ENCODE measurements around the gene CSH2. TPM values are rescaled to one million over a fixed set of nuclear protein-coding genes. Genes with fewer than 3 reads are reported as not detected.
A peak's percentile ranks its signal among the peaks of the same experiment; 100 is the strongest.

CSH2 gene
- total and polyA plus RNA-seq, 9 of the 15 experiments (the other 6 are each of a cell fraction or from before 2014, with no cell fraction given) = not detected

DNA sequence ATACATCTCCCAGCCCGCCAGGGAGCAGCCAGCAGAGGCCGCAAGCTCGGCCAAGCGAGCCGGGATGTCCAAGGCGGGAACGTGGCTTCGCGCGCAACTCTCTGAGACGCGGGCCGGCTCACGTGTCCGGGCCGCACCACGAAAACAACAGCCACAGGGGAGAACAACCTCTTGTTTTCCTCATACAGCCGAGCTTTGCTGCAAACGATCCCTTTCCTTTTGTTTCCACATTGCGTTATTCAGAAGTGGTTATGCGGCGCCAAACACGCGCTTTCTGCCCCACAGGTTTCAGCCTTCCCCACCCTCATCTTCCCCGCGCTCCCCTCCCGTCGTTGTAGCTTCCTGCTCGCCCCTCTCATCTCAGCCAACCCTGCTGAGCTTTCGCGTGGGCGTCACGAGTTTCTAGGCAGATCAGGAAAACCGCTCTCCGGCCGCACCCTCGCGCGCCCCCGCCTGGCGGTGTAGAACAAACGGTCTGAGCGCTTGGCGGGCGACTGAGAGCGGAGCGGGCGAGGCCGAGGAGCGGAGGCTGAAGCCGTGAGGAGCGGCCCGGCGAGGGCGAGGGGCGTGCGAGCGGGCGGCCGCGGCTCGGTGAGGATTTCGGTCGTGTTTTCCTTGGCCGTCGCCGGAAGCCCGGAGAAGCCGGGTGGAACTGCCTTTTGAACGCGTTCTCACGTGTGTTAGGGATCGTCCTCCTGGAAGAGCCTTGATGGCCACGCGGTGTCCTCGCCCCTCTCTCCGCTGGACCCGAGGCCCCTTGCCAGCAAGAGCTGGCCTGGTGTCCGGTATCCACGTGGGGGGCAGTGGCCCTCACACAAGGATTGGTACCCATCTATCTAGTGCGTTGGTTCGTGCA is 24.4 kb downstream of the CSH2 start (continued):
- TF ChIP-seq SRSF9 (IDR thresholded peaks at IDR 0.05; ENCODE audit: borderline replicate concordance, low read depth, low read length) (no peak), SIN3A (IDR thresholded peaks at IDR 0.05; ENCODE audit: borderline replicate concordance in 2 of 2, control insufficient read depth in 1 of 2, low read depth in 2 of 2, low read length in 2 of 2) (no peak), MTA2 (IDR thresholded peaks at IDR 0.05; ENCODE audit: low read depth) (no peak), NR2C2 (CRISPR knock-in tag; IDR thresholded peaks at IDR 0.05) (peak; percentile 64; the same call in 1 of the 2 replicates), NR2C2 (tag; IDR thresholded peaks at IDR 0.05) (peak; percentile 79), IRF2 (CRISPR knock-in tag; IDR thresholded peaks at IDR 0.05) (peak; percentile 31; the same call in 1 of the 2 replicates), MED1 (CRISPR knock-in tag; IDR thresholded peaks at IDR 0.05; ENCODE audit: borderline replicate concordance) (0 out of 2 replicates have a peak, but pooled peaks have one; percentile 79), HDAC8 (tag; IDR thresholded peaks at IDR 0.05) (peak; percentile 90), HNRNPUL1 (IDR thresholded peaks at IDR 0.05; ENCODE audit: low read length) (no peak), FOXA1 (IDR thresholded peaks at IDR 0.05; ENCODE audit: borderline replicate concordance) (no peak), CBX2 (IDR thresholded peaks at IDR 0.05; ENCODE audit: insufficient read depth, low read length, poor library complexity, severe bottlenecking) (no peak)
- TF ChIP-seq, protein P1, sequence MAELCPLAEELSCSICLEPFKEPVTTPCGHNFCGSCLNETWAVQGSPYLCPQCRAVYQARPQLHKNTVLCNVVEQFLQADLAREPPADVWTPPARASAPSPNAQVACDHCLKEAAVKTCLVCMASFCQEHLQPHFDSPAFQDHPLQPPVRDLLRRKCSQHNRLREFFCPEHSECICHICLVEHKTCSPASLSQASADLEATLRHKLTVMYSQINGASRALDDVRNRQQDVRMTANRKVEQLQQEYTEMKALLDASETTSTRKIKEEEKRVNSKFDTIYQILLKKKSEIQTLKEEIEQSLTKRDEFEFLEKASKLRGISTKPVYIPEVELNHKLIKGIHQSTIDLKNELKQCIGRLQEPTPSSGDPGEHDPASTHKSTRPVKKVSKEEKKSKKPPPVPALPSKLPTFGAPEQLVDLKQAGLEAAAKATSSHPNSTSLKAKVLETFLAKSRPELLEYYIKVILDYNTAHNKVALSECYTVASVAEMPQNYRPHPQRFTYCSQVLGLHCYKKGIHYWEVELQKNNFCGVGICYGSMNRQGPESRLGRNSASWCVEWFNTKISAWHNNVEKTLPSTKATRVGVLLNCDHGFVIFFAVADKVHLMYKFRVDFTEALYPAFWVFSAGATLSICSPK (IDR thresholded peaks at IDR 0.05; ENCODE audit: borderline replicate concordance) = no peak
- TF ChIP-seq, protein P2, sequence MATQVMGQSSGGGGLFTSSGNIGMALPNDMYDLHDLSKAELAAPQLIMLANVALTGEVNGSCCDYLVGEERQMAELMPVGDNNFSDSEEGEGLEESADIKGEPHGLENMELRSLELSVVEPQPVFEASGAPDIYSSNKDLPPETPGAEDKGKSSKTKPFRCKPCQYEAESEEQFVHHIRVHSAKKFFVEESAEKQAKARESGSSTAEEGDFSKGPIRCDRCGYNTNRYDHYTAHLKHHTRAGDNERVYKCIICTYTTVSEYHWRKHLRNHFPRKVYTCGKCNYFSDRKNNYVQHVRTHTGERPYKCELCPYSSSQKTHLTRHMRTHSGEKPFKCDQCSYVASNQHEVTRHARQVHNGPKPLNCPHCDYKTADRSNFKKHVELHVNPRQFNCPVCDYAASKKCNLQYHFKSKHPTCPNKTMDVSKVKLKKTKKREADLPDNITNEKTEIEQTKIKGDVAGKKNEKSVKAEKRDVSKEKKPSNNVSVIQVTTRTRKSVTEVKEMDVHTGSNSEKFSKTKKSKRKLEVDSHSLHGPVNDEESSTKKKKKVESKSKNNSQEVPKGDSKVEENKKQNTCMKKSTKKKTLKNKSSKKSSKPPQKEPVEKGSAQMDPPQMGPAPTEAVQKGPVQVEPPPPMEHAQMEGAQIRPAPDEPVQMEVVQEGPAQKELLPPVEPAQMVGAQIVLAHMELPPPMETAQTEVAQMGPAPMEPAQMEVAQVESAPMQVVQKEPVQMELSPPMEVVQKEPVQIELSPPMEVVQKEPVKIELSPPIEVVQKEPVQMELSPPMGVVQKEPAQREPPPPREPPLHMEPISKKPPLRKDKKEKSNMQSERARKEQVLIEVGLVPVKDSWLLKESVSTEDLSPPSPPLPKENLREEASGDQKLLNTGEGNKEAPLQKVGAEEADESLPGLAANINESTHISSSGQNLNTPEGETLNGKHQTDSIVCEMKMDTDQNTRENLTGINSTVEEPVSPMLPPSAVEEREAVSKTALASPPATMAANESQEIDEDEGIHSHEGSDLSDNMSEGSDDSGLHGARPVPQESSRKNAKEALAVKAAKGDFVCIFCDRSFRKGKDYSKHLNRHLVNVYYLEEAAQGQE (IDR thresholded peaks at IDR 0.05; ENCODE audit: borderline replicate concordance) = peak; percentile 50; the same call in 1 of the 2 replicates
- TF ChIP-seq, protein P2 (CRISPR knock-in tag; IDR thresholded peaks at IDR 0.05; ENCODE audit: low read depth) = 0 out of 2 replicates have a peak, but pooled peaks have one; percentile 23
- TF ChIP-seq, protein P3, sequence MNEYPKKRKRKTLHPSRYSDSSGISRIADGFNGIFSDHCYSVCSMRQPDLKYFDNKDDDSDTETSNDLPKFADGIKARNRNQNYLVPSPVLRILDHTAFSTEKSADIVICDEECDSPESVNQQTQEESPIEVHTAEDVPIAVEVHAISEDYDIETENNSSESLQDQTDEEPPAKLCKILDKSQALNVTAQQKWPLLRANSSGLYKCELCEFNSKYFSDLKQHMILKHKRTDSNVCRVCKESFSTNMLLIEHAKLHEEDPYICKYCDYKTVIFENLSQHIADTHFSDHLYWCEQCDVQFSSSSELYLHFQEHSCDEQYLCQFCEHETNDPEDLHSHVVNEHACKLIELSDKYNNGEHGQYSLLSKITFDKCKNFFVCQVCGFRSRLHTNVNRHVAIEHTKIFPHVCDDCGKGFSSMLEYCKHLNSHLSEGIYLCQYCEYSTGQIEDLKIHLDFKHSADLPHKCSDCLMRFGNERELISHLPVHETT (CRISPR knock-in tag; conservative IDR thresholded peaks at IDR 0.05 in 1 of 2, IDR thresholded peaks at IDR 0.05 in 1 of 2) = peak in 1 of 2 experiments; percentile 81; a peak in 2 of 4 replicates

Data from K562 (cell line).